Mucosa of descending colon (tissue), 3 donors: ENCODE results near the gene DAAM1. TPM values are rescaled to one million over a fixed set of nuclear protein-coding genes. Genes with fewer than 3 reads are reported as not detected.

Experiments
- ATAC-seq: fragments of 200-7000 bp; cut with Tn5 transposase; one replicate; pipeline ENCODE4 v1.9.1; 2020; ENCODE audit warnings: mild to moderate bottlenecking, moderate library complexity
- DNase-seq, 3 donors: peaks; one replicate each; pipeline ENCODE4 v3.0.0-alpha.2; 2020
- H3K36me3 ChIP-seq: fragments of 200-600 bp; one replicate; pipeline ENCODE4 v1.8.0; 2021; ENCODE audit warnings: low read depth, mild to moderate bottlenecking
- H3K4me1 ChIP-seq: fragments of 200-600 bp; one replicate; pipeline ENCODE4 v1.8.0; 2021; ENCODE audit warnings: low read depth, mild to moderate bottlenecking
- H3K4me3 ChIP-seq: fragments of 200-600 bp; one replicate; pipeline ENCODE4 v1.8.0; 2021; ENCODE audit warnings: mild to moderate bottlenecking
- H3K9me3 ChIP-seq: fragments of 200-600 bp; one replicate; pipeline ENCODE4 v1.8.0; 2021; ENCODE audit warnings: mild to moderate bottlenecking
- intact Hi-C, 2 donors: fragments of 100-400 bp; cut with DNase I in 1 of 2; cut with micrococcal nuclease in 1 of 2; formaldehyde crosslinking; loops; one replicate each; pipeline versions ENCODE4 v1.11.0 to v1.11.1; 2022; cut with DNase I, micrococcal nuclease
- total RNA-seq, 3 donors: library from RNA; stranded (reverse); fragmentation: NEBNext Ultra II Directional in 2 of 3; extraction: Animal tissue kit (Norgen Biotek cat#: 25700) in 2 of 3; gene quantifications; one replicate each; pipeline versions ENCODE4 v1.2.1 to v1.2.4, GENCODE V29; 2021 to 2023
- TF ChIP-seq, protein P1 (sequence below): fragments of 200-600 bp; IDR thresholded peaks from one replicate; pipeline ENCODE4 v1.8.0; 2022; ENCODE audit warnings: antibody characterized with exemption, mild to moderate bottlenecking
- donor health status: DM: no; HTN: no; CAD: no; lungs with moderate emphysema.
- donor health status: DM: no; HTN: no; CAD: no.
- donor health status: DM: no; HTN: yes; CAD: no.

DAAM1 gene
- total RNA-seq, 3 donors from 2014 or later = 41.0 to 85.4 (median 49.6) TPM

DNA sequence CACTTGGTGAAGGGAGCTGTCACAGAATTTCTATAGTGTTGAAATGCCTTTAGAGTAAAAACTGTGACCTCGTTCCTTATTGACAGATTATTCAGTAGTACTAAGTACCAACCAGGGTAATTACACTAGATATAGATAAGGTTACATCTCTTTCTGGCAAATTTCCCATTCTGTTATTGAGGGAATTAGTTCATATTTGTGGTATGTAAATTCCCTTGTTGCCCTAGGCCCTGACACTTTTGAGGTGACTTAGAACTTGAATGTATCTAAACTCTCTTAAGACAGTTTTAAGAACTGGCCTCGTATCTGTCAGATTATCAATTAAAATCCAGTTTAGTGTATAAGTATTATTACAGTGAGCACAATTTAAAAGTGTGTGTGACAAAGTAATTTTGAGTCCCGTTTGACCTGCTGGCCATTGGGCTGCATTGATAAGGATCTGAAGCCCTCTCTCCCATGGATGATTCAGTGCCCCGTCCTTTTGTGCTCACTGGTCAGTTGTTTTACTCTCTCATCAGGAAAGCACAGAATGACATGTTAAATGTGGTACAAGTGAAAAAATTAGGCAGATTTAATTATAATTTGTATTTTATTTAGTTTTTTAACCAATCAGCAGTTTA, 153.5 kb downstream of the DAAM1 start:
- Histone ChIP-seq H3K36me3 (no peaks in the 10 kb centered on the region), H3K4me1 (no peaks in the 10 kb centered on the region), H3K9me3 (no peaks in the 10 kb centered on the region), H3K4me3 (no peak overlapping the region)
- ATAC-seq (no peak), DNase-seq (no peak)
- intact Hi-C loops = no loop called here
- TF ChIP-seq, protein P1, sequence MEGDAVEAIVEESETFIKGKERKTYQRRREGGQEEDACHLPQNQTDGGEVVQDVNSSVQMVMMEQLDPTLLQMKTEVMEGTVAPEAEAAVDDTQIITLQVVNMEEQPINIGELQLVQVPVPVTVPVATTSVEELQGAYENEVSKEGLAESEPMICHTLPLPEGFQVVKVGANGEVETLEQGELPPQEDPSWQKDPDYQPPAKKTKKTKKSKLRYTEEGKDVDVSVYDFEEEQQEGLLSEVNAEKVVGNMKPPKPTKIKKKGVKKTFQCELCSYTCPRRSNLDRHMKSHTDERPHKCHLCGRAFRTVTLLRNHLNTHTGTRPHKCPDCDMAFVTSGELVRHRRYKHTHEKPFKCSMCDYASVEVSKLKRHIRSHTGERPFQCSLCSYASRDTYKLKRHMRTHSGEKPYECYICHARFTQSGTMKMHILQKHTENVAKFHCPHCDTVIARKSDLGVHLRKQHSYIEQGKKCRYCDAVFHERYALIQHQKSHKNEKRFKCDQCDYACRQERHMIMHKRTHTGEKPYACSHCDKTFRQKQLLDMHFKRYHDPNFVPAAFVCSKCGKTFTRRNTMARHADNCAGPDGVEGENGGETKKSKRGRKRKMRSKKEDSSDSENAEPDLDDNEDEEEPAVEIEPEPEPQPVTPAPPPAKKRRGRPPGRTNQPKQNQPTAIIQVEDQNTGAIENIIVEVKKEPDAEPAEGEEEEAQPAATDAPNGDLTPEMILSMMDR = no peak

DNA sequence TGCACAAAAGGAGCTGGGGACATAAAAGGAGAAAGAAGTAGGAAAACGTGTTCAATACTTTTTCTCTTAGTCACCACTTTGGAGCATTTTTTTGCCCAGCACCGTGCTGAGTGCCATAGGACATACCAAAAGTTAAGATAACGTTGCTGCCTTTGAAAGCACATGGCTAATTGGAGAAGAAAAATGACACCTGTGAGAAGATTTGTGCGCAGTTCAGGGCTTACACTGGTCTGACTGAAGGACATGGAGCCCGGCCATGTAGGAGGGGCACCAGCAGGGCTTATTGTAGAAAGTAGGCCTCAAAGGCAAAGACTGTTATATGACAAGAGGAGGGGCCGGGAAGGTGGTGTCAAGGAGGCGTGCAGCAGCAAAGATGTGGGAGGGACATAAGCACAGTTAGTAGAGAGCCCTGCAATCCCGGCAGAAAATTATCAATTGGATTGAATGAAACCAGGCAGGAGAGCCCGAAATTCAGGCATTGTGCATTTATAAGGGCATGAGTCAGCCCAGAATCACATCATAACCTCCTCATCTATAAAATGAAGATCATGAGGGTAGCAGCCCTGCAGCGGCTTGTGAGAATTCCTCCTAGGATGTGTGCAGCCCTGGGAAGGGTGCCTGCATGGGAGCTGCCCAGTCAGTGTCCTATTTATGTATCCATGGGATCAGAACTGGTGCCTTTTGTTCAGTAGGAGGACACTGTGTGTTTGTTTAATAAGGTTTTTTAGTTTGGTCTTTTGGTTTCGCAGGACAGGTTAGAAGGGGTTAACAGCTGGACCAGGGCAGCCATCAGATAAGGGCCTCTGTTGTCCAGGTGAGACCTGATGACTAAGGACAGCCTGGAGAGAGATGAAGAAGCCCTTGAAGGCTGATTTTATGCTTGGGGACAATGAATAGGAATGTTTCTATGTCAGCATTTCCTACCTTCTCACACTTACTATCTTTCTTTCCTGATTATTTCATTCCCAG, 154.3 kb downstream of the DAAM1 start:
- Histone ChIP-seq H3K4me3 (no peak overlapping the region), H3K36me3 (no peaks in the 10 kb centered on the region), H3K4me1 (no peaks in the 10 kb centered on the region), H3K9me3 (no peaks in the 10 kb centered on the region)
- TF ChIP-seq, protein P1 = no peak
- no peak for DNase-seq
- no peak for ATAC-seq
- intact Hi-C loops = no loop called here

DNA sequence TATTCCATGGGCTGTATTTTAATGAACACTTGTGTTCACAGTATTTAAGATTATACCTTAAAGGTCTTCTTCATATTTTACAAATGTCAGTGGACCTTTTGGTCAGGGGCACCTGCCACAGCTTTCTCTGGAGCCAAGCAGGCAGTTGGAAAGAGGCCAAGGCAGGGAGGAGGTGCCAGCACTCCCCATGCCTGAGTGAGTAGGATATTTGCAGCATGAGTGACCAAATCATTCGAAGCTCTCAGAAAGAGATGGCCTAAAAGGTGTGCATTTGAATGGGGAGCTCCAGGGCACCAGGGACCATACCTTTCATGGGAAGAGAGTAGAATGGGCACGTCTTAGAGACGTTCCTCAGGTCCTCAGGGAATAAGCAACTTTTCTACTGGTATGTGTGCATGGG, 155.1 kb downstream of the DAAM1 start:
- Histone ChIP-seq H3K9me3 (no peaks in the 10 kb centered on the region), H3K36me3 (no peaks in the 10 kb centered on the region), H3K4me3 (no peak overlapping the region), H3K4me1 (no peaks in the 10 kb centered on the region)
- intact Hi-C loops = no loop called here
- ATAC-seq = no peak
- no peak for DNase-seq
- TF ChIP-seq, protein P1 = no peak

DNA sequence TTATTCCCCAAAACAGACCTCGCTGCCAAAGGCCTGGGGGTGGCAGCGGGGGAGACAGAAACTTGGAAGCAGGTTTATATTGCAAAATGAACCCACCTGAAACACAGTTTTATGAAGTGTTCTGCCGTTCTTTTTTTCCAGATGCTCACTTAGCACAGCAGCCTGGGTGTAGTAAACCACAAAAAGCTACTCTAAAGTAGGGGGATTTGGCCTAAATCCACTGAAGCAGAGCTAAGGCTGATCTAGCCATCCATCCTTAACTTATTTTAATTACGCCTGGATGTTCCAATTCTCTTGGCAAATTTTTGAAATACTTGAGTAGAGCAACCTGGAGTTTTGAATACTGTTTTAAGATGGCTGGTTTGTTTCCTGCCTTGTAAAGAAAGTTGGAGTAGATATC, 155.5 kb downstream of the DAAM1 start:
- TF ChIP-seq, protein P1 = no peak
- Histone ChIP-seq H3K9me3 (no peaks in the 10 kb centered on the region), H3K36me3 (no peaks in the 10 kb centered on the region), H3K4me3 (no peak overlapping the region), H3K4me1 (no peaks in the 10 kb centered on the region)
- no peak for DNase-seq
- intact Hi-C loops = no loop called here
- no peak for ATAC-seq

DNA sequence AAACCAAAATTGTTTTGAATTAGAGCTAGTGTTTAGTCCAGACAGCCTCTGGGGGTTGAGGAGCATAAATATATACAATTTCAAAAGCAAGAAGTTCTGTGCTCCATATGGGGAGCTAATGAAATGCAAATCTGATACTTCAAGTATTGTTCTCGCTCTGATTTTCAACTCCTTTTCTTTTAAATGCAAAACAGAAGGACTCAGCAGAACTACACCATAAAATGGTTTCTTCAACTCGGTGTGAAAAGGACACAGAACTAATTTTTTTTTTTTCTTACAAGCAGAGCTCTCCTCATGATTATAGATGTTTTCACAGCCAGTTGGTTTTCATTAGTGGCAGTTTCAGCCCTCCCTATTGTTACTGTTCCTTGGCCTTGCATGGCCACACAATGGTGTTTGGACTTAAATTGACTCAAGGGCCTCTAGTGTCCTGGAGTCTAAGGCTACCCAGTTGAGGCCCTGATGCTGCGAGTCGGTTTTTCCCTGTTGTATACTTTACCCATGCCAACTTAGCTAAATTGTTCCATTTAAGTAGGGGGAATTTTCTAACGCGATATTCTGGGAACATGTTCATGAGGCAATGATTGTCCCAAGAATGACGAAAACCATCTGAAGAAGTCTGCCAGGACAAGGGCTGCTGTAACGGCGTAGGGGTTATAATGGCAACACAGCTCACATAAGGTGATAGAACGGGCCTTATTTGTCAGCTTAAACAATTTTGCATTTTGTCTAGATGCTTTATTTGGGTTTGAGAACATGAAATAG, 156.4 kb downstream of the DAAM1 start:
- Histone ChIP-seq H3K4me3 (no peak overlapping the region), H3K4me1 (no peaks in the 10 kb centered on the region), H3K36me3 (no peaks in the 10 kb centered on the region), H3K9me3 (no peaks in the 10 kb centered on the region)
- TF ChIP-seq, protein P1 = no peak
- DNase-seq (no peak), ATAC-seq (no peak)
- intact Hi-C loops = no loop called here
